Keratinocyte (primary cell): ENCODE results near the gene DDX27. TPM values are rescaled to one million over a fixed set of nuclear protein-coding genes. Genes with fewer than 3 reads are reported as not detected.

Source experiments
- DNase-seq: peaks from one replicate; pipeline ENCODE4 v3.0.0-alpha.2; 2011; ENCODE audit warnings: low read depth, missing footprints, low spot score
- FAIRE-seq: peaks from 2 replicates; lab custom pipeline; 2011; peaks lifted over from hg19 to GRCh38; lab: Jason Lieb, UNC
- H2AFZ ChIP-seq: 2 replicates; pipeline ENCODE4 v1.6.0; 2012; ENCODE audit warnings: low read length, control low read depth, inconsistent platforms; ENCODE audit not compliant: control insufficient read depth
- H3K27ac ChIP-seq: 2 replicates; pipeline ENCODE4 v1.5.1; 2011; ENCODE audit warnings: low read length; ENCODE audit not compliant: control insufficient read depth, insufficient read depth
- H3K27me3 ChIP-seq: 3 replicates; pipeline ENCODE4 v1.6.0; 2011; ENCODE audit warnings: low read length; ENCODE audit not compliant: control insufficient read depth, insufficient read depth; ENCODE audit errors: extremely low read depth
- H3K36me3 ChIP-seq, 2 experiments: 2 replicates in 1 of 2; 3 replicates in 1 of 2; pipeline ENCODE4 v1.5.1; 2011; ENCODE audit warnings: low read length in 2 of 2, mild to moderate bottlenecking in 1 of 2; ENCODE audit not compliant: control insufficient read depth in 2 of 2, insufficient read depth in 2 of 2; ENCODE audit errors: extremely low read depth in 1 of 2
- H3K4me1 ChIP-seq: 3 replicates; pipeline ENCODE4 v1.5.1; 2011; ENCODE audit warnings: low read length; ENCODE audit not compliant: control insufficient read depth, insufficient read depth; ENCODE audit errors: extremely low read depth
- H3K4me2 ChIP-seq: 3 replicates; pipeline ENCODE4 v1.6.0; 2011; ENCODE audit warnings: low read depth, low read length; ENCODE audit not compliant: control insufficient read depth, insufficient read depth; ENCODE audit errors: extremely low read depth
- H3K4me3 ChIP-seq, 3 experiments: fragments of 200-600 bp in 1 of 3; sonication (generic) in 1 of 3; 2 replicates in 2 of 3; 3 replicates in 1 of 3; pipeline ENCODE4 v1.5.1; 2011 to 2016; ENCODE audit warnings: low read length in 3 of 3, mild to moderate bottlenecking in 3 of 3, control low read depth in 2 of 3, inconsistent platforms in 1 of 3, low read depth in 1 of 3, mixed read lengths in 1 of 3, mixed run types in 1 of 3, moderate library complexity in 1 of 3; ENCODE audit not compliant: control insufficient read depth in 2 of 3, insufficient read depth in 2 of 3; ENCODE audit errors: extremely low read depth in 1 of 3
- H3K79me2 ChIP-seq: 2 replicates; pipeline ENCODE4 v1.6.0; 2012; ENCODE audit warnings: low read length; ENCODE audit not compliant: control insufficient read depth, insufficient read depth
- H3K9ac ChIP-seq: 3 replicates; pipeline ENCODE4 v1.6.0; 2011; ENCODE audit warnings: low read length; ENCODE audit not compliant: control insufficient read depth, insufficient read depth; ENCODE audit errors: extremely low read depth
- H3K9me1 ChIP-seq: 3 replicates; pipeline ENCODE4 v1.6.0; 2011; ENCODE audit warnings: low read length; ENCODE audit not compliant: control insufficient read depth, insufficient read depth; ENCODE audit errors: extremely low read depth
- H3K9me3 ChIP-seq: 2 replicates; pipeline ENCODE4 v1.5.1; 2012; ENCODE audit warnings: low read depth, low read length; ENCODE audit not compliant: control insufficient read depth
- H4K20me1 ChIP-seq: 3 replicates; pipeline ENCODE4 v1.6.0; 2011; ENCODE audit warnings: low read length; ENCODE audit not compliant: control insufficient read depth, insufficient read depth; ENCODE audit errors: extremely low read depth
- EZH2 ChIP-seq: IDR thresholded peaks from one replicate; pipeline ENCODE4 v1.6.1; 2012; ENCODE audit warnings: inconsistent platforms, mild to moderate bottlenecking, low read length, moderate library complexity
- dilution Hi-C: fragments of 300-500 bp; cut with MboI; formaldehyde crosslinking; loops from one replicate; pipeline ENCODE4 v1.7.0; 2020; ENCODE audit warnings: low sequenced_read_pairs; ENCODE audit not compliant: extremely low pct_ligation_motif_present
- polyA plus RNA-seq, 5 experiments: library from polyadenylated mRNA; depleted of rRNA in 3 of 5; stranded (reverse) in 3 of 5; stranded (forward) in 1 of 5; unstranded in 1 of 5; fragments of >200 nt; gene quantifications; 1 replicate in 1 of 5; 2 replicates in 3 of 5; 3 replicates in 1 of 5; pipeline versions ENCODE4 v1.2.1 to v1.2.3, GENCODE V29; 2011 to 2012; ENCODE audit warnings: missing spikeins in 2 of 5, low read depth in 1 of 5, low replicate concordance in 1 of 5
- TF ChIP-seq, protein P1 (sequence below), 3 experiments: IDR thresholded peaks in 1 of 3; conservative IDR thresholded peaks in 1 of 3; optimal IDR thresholded peaks in 1 of 3; 2 replicates in 2 of 3; 3 replicates in 1 of 3; pipeline versions ENCODE3 to v1.5.1; 2011; ENCODE audit warnings: low read length in 3 of 3, mild to moderate bottlenecking in 3 of 3, moderate library complexity in 2 of 3, control low read depth in 1 of 3, inconsistent platforms in 1 of 3; ENCODE audit not compliant: insufficient read depth in 2 of 3; ENCODE audit errors: extremely low read depth in 1 of 3

DDX27 gene
- polyA plus RNA-seq, 1 donor (not counting 4 experiments of a cell fraction or from before 2014, with no cell fraction given), result 34.5 TPM

DNA sequence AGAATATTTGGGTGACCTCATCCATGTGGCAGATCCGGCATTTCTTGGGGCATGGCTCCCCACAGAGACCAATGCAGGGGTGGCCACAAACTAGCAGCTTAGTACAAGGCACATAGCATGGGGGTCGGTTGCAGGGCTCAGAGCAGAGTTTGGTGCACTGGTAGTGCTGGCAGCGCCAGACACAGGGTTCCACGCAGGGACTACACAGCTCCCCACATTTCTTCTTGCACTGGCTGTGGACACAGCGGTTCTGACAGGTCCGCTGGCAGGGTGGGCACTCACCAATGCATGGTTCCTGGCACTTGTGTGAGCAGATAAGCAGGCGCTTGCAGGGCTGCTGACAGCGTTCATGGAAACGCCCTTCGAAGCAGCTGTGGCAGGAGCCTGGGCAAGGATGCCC is 29.1 kb downstream of the DDX27 start:
- Histone ChIP-seq H3K79me2 (no peaks in the 10 kb centered on the region), H3K9me3 (no peaks in the 10 kb centered on the region), H3K4me1 (no peaks in the 10 kb centered on the region), H3K4me3 (no peak overlapping the region), H3K4me2 (no peak overlapping the region), H3K9me1 (no peaks in the 10 kb centered on the region), H3K36me3 (peaks cover 49 to 53% of the 10 kb centered on the region in 2 experiments), H4K20me1 (peaks cover 12% of the 10 kb centered on the region), H2AFZ (no peak overlapping the region), H3K27ac (no peak overlapping the region), H3K9ac (no peak overlapping the region), H3K27me3 (no peaks in the 10 kb centered on the region)
- FAIRE-seq (no peak), DNase-seq (no peak)
- TF ChIP-seq EZH2, result no peak
- TF ChIP-seq, protein P1, sequence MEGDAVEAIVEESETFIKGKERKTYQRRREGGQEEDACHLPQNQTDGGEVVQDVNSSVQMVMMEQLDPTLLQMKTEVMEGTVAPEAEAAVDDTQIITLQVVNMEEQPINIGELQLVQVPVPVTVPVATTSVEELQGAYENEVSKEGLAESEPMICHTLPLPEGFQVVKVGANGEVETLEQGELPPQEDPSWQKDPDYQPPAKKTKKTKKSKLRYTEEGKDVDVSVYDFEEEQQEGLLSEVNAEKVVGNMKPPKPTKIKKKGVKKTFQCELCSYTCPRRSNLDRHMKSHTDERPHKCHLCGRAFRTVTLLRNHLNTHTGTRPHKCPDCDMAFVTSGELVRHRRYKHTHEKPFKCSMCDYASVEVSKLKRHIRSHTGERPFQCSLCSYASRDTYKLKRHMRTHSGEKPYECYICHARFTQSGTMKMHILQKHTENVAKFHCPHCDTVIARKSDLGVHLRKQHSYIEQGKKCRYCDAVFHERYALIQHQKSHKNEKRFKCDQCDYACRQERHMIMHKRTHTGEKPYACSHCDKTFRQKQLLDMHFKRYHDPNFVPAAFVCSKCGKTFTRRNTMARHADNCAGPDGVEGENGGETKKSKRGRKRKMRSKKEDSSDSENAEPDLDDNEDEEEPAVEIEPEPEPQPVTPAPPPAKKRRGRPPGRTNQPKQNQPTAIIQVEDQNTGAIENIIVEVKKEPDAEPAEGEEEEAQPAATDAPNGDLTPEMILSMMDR (optimal IDR thresholded peaks at IDR 0.05 in 1 of 3, IDR thresholded peaks at IDR 0.05 in 1 of 3, conservative IDR thresholded peaks at IDR 0.05 in 1 of 3; ENCODE audit: extremely low read depth in 1 of 3, insufficient read depth in 2 of 3, low read length in 3 of 3), result no peak
- dilution Hi-C loops, result no loop called here

DNA sequence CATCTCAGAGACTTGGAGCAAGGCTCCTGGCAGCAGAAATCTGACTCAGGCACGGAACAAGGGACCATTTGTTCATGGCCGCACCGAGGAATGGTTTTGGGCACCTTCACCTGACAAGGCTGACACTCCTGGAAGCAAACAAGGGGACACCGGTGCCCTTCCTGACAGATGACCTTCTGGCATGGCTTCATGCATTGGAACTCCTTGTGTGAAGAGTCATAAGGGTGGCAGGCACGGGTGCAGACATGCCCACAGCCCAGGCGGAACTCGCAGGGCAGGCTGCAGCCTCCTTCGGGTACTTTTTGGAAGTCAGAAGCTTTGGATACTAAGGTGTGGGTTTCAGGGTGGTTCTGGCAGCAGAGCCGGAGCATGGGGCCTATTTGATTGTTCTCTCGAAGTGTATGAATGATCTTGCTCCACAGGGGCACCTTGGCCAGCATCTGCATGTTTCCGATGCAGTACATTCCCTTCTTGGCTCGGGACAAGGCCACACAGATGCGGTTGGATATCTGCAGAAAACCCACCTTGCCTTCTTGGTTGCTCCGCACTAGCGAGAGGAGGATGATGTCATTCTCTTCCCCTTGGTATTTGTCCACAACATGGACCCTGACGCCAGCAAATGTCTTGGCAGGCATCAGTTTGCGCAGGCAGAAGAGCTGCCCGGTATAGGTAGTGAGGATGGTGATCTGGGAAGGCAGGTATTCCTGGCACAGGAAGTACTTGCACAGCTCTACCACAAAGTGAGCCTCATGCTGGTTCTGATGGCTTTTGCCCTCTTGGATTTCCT is 29.9 kb downstream of the DDX27 start:
- DNase-seq (no peak), FAIRE-seq (no peak)
- no peaks in the 10 kb centered on the region for H3K27me3 ChIP-seq
- no peak overlapping the region for H3K27ac ChIP-seq
- peaks cover 53 to 54% of the 10 kb centered on the region in 2 experiments for H3K36me3 ChIP-seq
- H3K9ac ChIP-seq, result no peak overlapping the region
- no peaks in the 10 kb centered on the region for H3K79me2 ChIP-seq
- H3K9me1 ChIP-seq, result no peaks in the 10 kb centered on the region
- no peaks in the 10 kb centered on the region for H3K4me1 ChIP-seq
- H2AFZ ChIP-seq, result no peak overlapping the region
- no peak for TF ChIP-seq EZH2
- TF ChIP-seq, protein P1 (optimal IDR thresholded peaks at IDR 0.05 in 1 of 3, IDR thresholded peaks at IDR 0.05 in 1 of 3, conservative IDR thresholded peaks at IDR 0.05 in 1 of 3; ENCODE audit: extremely low read depth in 1 of 3, insufficient read depth in 2 of 3, low read length in 3 of 3), result no peak
- H4K20me1 ChIP-seq, result peaks cover 12% of the 10 kb centered on the region
- H3K4me3 ChIP-seq, result no peak overlapping the region
- dilution Hi-C loops, result no loop called here
- H3K4me2 ChIP-seq, result no peak overlapping the region
- H3K9me3 ChIP-seq, result no peaks in the 10 kb centered on the region
